Peyer's patch (tissue), 4 donors: Measurements from ENCODE around the gene HRC. TPM values are rescaled to one million over a fixed set of nuclear protein-coding genes. Genes with fewer than 3 reads are reported as not detected.

Experiments used
- DNase-seq, 3 donors: peaks; one replicate each; pipeline ENCODE4 v3.0.0-alpha.2; 2017 to 2019
- H3K27ac ChIP-seq, 4 donors: fragments of 200-600 bp; sonication (generic); one replicate each; pipeline ENCODE4 v1.5.1; 2016 to 2019
- H3K27me3 ChIP-seq, 2 donors: fragments of 200-600 bp; sonication (generic); one replicate each; pipeline ENCODE4 v1.5.1; 2019
- H3K36me3 ChIP-seq, 3 donors: fragments of 200-600 bp; sonication (generic); one replicate each; pipeline ENCODE4 v1.5.1; 2016 to 2019
- H3K4me1 ChIP-seq, 4 donors: fragments of 200-600 bp; sonication (generic); one replicate each; pipeline ENCODE4 v1.5.1; 2016 to 2019
- H3K4me3 ChIP-seq, 4 donors: fragments of 200-600 bp; sonication (generic); 1 replicate in 3 of 4; 2 replicates in 1 of 4; pipeline ENCODE4 v1.5.1; 2016 to 2019; ENCODE audit warnings: mild to moderate bottlenecking in 1 of 4
- H3K9me3 ChIP-seq, 4 donors: fragments of 200-600 bp; sonication (generic); one replicate each; pipeline ENCODE4 v1.5.1; 2016 to 2019; ENCODE audit warnings: mild to moderate bottlenecking in 1 of 4
- POLR2A ChIP-seq, 2 donors: fragments of 450-650 bp; IDR thresholded peaks; one replicate each; pipeline ENCODE4 v1.5.1; 2017; ENCODE audit warnings: antibody characterized with exemption in 2 of 2, mild to moderate bottlenecking in 2 of 2, moderate library complexity in 2 of 2
- total RNA-seq, 4 donors: library from RNA; depleted of rRNA; stranded (reverse); fragments of >200 nt; gene quantifications; one replicate each; pipeline ENCODE4 v1.1.0, GENCODE V29; 2016
- TF ChIP-seq, protein P1 (sequence below), 6 experiments: fragments of 450-650 bp in 4 of 6; fragments of 200-600 bp in 2 of 6; sonication (generic) in 1 of 6; IDR thresholded peaks; one replicate each; pipeline ENCODE4 v1.5.1; 2017 to 2019; ENCODE audit warnings: antibody characterized with exemption in 6 of 6, mild to moderate bottlenecking in 3 of 6, moderate library complexity in 1 of 6

Gene HRC
- total RNA-seq, 4 donors from 2014 or later: 0.35 to 0.76 (median 0.67) TPM; not detected in 1

DNA sequence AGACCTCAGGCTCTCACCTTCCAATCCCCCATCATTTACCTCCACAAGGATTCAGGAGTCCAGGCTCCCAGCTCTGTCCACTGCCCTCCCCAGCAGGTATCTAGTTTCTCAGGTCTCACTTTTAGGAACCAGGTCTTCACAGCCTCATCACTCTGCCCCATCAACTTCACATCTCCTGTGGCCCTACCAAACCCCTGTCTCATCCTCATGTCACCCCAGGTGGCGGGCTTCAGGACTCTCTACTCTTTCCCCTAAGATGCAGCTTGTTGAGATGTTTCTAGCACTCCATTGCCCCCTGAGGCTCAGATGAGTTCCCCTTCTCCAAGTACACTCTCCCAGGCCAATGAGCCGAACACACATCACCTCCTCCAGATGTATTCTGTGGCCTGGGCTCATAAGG, 34.3 kb downstream of the HRC start:
- H3K27me3 ChIP-seq: no peaks in the 10 kb centered on the region
- TF ChIP-seq, protein P1, sequence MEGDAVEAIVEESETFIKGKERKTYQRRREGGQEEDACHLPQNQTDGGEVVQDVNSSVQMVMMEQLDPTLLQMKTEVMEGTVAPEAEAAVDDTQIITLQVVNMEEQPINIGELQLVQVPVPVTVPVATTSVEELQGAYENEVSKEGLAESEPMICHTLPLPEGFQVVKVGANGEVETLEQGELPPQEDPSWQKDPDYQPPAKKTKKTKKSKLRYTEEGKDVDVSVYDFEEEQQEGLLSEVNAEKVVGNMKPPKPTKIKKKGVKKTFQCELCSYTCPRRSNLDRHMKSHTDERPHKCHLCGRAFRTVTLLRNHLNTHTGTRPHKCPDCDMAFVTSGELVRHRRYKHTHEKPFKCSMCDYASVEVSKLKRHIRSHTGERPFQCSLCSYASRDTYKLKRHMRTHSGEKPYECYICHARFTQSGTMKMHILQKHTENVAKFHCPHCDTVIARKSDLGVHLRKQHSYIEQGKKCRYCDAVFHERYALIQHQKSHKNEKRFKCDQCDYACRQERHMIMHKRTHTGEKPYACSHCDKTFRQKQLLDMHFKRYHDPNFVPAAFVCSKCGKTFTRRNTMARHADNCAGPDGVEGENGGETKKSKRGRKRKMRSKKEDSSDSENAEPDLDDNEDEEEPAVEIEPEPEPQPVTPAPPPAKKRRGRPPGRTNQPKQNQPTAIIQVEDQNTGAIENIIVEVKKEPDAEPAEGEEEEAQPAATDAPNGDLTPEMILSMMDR (IDR thresholded peaks at IDR 0.05): no peak
- no peak for TF ChIP-seq POLR2A (IDR thresholded peaks at IDR 0.05)
- no peaks in the 10 kb centered on the region for H3K36me3 ChIP-seq
- peaks cover 2 to 36% (median 12%) of the 10 kb centered on the region in 4 donors for H3K4me1 ChIP-seq
- H3K27ac ChIP-seq: no peak overlapping the region
- no peak overlapping the region for H3K4me3 ChIP-seq
- DNase-seq: no peak
- H3K9me3 ChIP-seq: no peaks in the 10 kb centered on the region

DNA sequence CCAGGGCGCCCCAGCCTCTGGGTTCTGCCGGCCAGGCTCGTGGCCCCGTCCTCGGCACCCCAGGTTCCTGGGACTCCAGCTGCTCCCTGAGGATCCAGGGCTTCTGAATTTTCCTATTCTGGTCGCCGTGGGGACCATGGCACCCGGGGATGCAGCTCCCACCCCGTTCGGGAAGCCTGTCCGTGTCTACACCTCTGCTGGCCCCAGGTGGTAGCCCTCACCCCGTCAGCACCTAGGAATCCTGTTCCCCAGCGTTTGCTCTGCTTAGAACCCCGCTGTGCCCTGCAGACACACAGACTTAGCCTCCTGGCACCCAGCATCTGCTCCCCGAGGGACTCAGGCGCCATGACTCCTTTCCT, 34.9 kb downstream of the HRC start:
- Histone ChIP-seq H3K27me3 (no peaks in the 10 kb centered on the region), H3K4me3 (peak overlapping the region; percentile 56 to 84 (median 64)), H3K4me1 (peaks cover 2 to 32% (median 12%) of the 10 kb centered on the region in 4 donors), H3K36me3 (no peaks in the 10 kb centered on the region), H3K9me3 (no peaks in the 10 kb centered on the region), H3K27ac (peak overlapping the region in 1 of 4 donors; percentile 95)
- no peak for DNase-seq
- no peak for TF ChIP-seq POLR2A (IDR thresholded peaks at IDR 0.05)
- TF ChIP-seq, protein P1 (IDR thresholded peaks at IDR 0.05): no peak

DNA sequence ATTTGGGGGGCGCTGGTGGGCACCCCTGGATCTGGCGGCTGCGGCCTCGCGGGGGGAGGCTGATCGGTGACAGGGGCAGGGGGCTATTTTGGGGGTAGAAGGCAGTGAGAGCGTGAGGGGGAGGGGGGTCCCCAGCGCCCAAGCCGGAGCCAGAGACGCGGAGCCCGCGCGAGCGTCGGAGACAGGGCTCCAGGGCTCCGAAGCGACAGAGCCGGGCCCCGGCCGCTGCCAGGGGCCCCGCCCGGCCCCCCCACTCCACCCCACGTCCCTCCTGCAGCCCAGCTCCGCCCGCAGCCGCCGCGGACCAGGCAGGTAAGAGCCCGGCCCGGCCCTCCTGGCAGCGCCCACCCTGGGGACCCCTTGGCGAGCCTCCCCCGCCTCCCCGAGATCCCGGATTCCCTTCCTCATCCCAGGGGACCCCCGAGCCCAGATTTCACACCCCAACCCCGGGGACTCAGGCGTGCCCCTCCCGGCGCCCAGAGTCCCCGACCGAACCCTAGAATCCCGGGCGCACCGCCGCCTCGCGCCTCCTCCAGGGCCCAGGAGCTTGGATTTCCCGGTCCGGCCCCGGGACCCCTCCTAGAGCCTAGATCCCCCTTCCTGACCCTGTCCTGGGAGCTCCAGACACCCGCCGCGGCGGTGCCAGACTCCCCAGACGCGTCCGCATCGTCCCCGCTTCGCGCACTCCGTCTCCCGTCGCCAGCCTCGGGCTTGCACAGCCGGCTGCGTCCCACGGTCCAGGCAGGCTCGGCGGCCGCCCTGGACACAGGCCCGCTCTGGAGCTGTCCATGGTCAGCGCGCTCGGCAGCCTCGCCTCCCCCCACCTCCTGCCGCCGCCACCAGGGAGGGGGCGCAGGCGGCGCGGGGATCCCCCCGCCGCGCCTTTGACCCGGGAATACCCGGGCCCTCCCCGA, 35.5 kb downstream of the HRC start, which contains the start of gene PPFIA3:
Gene PPFIA3, plus strand, starts transcription at position 134 of the 914 bp plus-strand sequence. CDS start 8,330 bp downstream, outside the sequence.
- DNase-seq: peak in 2 of 3 donors; percentile 70 to 71
- Histone ChIP-seq H3K9me3 (no peaks in the 10 kb centered on the region), H3K27me3 (no peaks in the 10 kb centered on the region), H3K36me3 (no peaks in the 10 kb centered on the region), H3K27ac (peak within 1 kb of the TSS; percentile 95 to 100 (median 96)), H3K4me1 (peaks cover 2 to 29% (median 15%) of the 10 kb centered on the region in 4 donors), H3K4me3 (peak within 1 kb of the TSS; percentile 56 to 84 (median 64))
- TF ChIP-seq, protein P1 (IDR thresholded peaks at IDR 0.05): no peak
- TF ChIP-seq POLR2A (IDR thresholded peaks at IDR 0.05): no peak

GRCh38 chr19:49118565-49119410, 36.4 kb downstream of the HRC start, which contains the start of gene C19orf73:
C19orf73 (minus strand) TSS chr19:49119143; CDS start chr19:49119022, 121 bp downstream.
- H3K27me3 ChIP-seq: no peaks in the 10 kb centered on the region
- no peaks in the 10 kb centered on the region for H3K9me3 ChIP-seq
- no peaks in the 10 kb centered on the region for H3K36me3 ChIP-seq
- peak; percentile 37 to 74 for TF ChIP-seq POLR2A (IDR thresholded peaks at IDR 0.05)
- TF ChIP-seq, protein P1 (IDR thresholded peaks at IDR 0.05): peak in 4 of 6 experiments; percentile 21 to 50 (median 40)
- peak within 1 kb of the TSS; percentile 56 to 84 (median 64) for H3K4me3 ChIP-seq
- peak; percentile 94 to 98 (median 98) for DNase-seq
- peaks cover 2 to 32% (median 17%) of the 10 kb centered on the region in 4 donors for H3K4me1 ChIP-seq
- peak within 1 kb of the TSS; percentile 95 to 100 (median 96) for H3K27ac ChIP-seq
